ENCODE data around the gene RPP40.
A peak's percentile ranks its signal among the peaks of the same experiment; 100 is the strongest.

DNA sequence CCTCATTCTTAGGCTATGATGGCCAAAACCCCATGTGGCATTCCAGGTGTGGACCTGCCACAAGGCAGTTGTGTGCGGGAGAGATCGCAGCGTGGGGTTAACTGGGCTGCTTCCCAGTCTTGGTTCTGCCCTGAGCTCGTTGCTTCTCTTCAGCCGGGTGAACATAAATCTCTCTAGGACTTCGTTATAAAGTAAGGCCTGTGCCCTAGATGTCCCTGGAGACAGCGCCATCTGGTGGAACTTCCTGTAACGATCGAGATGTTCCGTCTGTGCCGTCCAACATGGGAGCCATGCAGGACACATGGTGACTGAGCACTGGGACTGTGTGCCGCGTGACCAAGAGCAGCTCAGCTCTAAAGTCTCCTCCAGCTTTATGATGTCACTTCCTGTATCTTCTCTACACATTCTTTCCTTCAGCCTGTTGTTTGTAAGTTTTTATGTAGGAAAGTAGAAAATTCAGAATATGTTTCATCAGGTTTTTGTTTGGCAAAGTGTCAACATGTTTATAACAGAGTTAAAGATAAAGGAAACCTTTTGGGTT, 26.8 kb upstream of the RPP40 start:
- TF ChIP-seq, protein P1, sequence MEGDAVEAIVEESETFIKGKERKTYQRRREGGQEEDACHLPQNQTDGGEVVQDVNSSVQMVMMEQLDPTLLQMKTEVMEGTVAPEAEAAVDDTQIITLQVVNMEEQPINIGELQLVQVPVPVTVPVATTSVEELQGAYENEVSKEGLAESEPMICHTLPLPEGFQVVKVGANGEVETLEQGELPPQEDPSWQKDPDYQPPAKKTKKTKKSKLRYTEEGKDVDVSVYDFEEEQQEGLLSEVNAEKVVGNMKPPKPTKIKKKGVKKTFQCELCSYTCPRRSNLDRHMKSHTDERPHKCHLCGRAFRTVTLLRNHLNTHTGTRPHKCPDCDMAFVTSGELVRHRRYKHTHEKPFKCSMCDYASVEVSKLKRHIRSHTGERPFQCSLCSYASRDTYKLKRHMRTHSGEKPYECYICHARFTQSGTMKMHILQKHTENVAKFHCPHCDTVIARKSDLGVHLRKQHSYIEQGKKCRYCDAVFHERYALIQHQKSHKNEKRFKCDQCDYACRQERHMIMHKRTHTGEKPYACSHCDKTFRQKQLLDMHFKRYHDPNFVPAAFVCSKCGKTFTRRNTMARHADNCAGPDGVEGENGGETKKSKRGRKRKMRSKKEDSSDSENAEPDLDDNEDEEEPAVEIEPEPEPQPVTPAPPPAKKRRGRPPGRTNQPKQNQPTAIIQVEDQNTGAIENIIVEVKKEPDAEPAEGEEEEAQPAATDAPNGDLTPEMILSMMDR (IDR thresholded peaks at IDR 0.05), result peak; percentile 48 to 75 (median 61)
- no peak for TF ChIP-seq POLR2A (IDR thresholded peaks at IDR 0.05)
